Neutrophil (primary cell): ENCODE measurements around the gene FN1.

Experiments used
- H3K27ac ChIP-seq: fragments of 200-600 bp; sonication (generic); 2 replicates; pipeline ENCODE4 v1.5.1; 2016; ENCODE audit warnings: mild to moderate bottlenecking, moderate library complexity
- H3K27me3 ChIP-seq: fragments of 200-600 bp; sonication (generic); 2 replicates; pipeline ENCODE4 v1.6.0; 2016; ENCODE audit warnings: mild to moderate bottlenecking
- H3K36me3 ChIP-seq: fragments of 200-600 bp; sonication (generic); 2 replicates; pipeline ENCODE4 v1.5.1; 2017
- H3K4me1 ChIP-seq, 2 experiments: fragments of 200-600 bp in 1 of 2; sonication (generic) in 1 of 2; 1 replicate in 1 of 2; 2 replicates in 1 of 2; pipeline versions ENCODE4 v1.5.1 to v1.6.1; 2013 to 2016; ENCODE audit warnings: low read depth in 1 of 2, low read length in 1 of 2, mild to moderate bottlenecking in 1 of 2, moderate library complexity in 1 of 2; ENCODE audit not compliant: control insufficient read depth in 1 of 2, insufficient read depth in 1 of 2
- H3K4me3 ChIP-seq, 2 experiments: fragments of 200-600 bp in 1 of 2; sonication (generic) in 1 of 2; 1 replicate in 1 of 2; 2 replicates in 1 of 2; pipeline ENCODE4 v1.5.1; 2013 to 2016; ENCODE audit warnings: low read depth in 1 of 2, low read length in 1 of 2, mild to moderate bottlenecking in 1 of 2, moderate library complexity in 1 of 2
- H3K9me3 ChIP-seq: fragments of 200-600 bp; sonication (generic); 2 replicates; pipeline ENCODE4 v1.5.1; 2016
- CTCF ChIP-seq: fragments of 200-600 bp; sonication (generic); IDR thresholded peaks from 2 replicates; pipeline ENCODE4 v1.5.1; 2016; ENCODE audit warnings: antibody characterized with exemption

FN1 gene

GRCh38 chr2:215392164-215392563 lies 43.7 kb downstream of the FN1 start:
- Histone ChIP-seq H3K27ac (no peak overlapping the region), H3K4me1 (peaks cover 7 to 8% of the 10 kb centered on the region in 2 experiments), H3K36me3 (no peaks in the 10 kb centered on the region), H3K4me3 (no peak overlapping the region), H3K9me3 (no peaks in the 10 kb centered on the region), H3K27me3 (no peaks in the 10 kb centered on the region)
- TF ChIP-seq CTCF = no peak

DNA sequence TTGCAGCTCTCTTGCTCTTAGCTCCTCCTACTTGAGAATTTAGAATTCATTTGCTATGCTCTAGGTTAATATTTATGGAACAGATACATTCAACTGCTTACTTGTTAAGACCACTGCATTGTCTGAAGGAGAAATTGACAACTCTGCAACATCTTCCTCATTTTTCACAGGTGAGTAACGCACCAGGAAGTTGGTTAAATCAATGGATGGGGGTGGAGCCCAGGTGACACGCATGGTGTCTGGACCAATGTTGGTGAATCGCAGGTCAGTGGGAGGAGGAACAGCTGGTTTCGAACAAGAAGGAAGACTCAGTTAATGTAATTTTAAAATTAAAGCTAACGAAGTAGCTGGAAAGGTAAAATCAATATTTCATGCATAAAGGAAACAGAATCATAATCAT lies 44.3 kb downstream of the FN1 start:
- H3K4me1 ChIP-seq = peaks cover 2 to 3% of the 10 kb centered on the region in 2 experiments
- H3K36me3 ChIP-seq = no peaks in the 10 kb centered on the region
- H3K4me3 ChIP-seq = no peak overlapping the region
- H3K9me3 ChIP-seq = no peaks in the 10 kb centered on the region
- TF ChIP-seq CTCF = no peak
- H3K27me3 ChIP-seq = no peaks in the 10 kb centered on the region
- H3K27ac ChIP-seq = no peak overlapping the region

DNA sequence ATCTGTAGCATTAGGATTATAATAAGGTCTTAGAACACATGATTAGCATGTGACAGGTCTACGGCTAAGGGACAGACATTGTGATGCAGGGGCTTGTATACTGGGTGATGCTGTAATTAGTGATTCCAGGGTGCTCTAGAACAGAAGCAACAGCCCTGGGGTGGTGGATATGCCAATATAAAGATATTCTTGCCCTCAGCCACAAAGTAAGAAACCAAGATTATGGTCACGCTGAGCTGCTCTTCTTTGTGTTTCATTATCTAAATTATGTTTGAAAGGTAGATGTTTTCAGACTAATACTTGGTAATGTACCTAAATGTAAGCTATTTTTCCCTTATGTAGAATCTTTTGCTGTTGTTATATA lies 45.3 kb downstream of the FN1 start:
- H3K36me3 ChIP-seq = no peaks in the 10 kb centered on the region
- TF ChIP-seq CTCF = no peak
- H3K4me1 ChIP-seq = no peaks in the 10 kb centered on the region
- no peaks in the 10 kb centered on the region for H3K27me3 ChIP-seq
- no peak overlapping the region for H3K4me3 ChIP-seq
- H3K9me3 ChIP-seq = no peaks in the 10 kb centered on the region
- no peak overlapping the region for H3K27ac ChIP-seq

DNA sequence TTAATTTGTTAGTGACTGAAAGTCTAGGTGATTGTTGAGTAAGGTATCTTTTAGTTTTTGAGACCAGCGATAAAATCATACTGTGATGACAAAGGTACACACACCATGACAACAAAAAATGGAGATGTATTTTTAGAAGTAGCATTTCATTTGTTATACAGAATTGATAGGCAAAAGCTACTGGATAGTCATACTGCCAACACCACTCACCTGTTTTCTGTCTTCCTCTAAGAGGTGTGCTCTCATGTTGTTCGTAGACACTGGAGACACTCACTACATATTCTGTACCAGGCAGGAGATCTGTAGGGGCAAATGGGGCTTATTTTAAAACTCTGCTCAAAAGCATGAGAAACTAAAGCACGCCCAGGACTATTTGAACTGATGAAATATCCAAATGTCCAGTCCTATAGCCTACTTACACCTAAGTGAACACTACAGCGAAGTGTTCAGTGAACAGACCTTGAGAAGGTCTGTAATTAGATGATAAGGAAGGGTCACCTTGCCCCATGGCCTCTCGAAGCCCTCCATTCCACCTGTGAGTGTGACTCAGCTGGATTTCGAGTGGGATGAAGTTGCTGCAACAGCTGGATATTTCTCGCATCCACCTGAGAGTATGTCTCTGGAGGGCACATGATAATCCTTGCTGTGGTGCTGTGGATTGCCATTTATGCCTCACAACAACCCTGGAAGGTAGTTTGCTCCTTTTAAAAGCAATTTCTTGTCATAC lies 47.7 kb downstream of the FN1 start:
- Histone ChIP-seq H3K9me3 (no peaks in the 10 kb centered on the region), H3K27ac (no peak overlapping the region), H3K36me3 (no peaks in the 10 kb centered on the region), H3K4me3 (no peak overlapping the region), H3K4me1 (no peaks in the 10 kb centered on the region), H3K27me3 (no peaks in the 10 kb centered on the region)
- TF ChIP-seq CTCF = no peak

GRCh38 chr2:215386566-215386965 lies 49.3 kb downstream of the FN1 start:
- Histone ChIP-seq H3K4me3 (no peak overlapping the region), H3K4me1 (no peaks in the 10 kb centered on the region), H3K27ac (no peak overlapping the region), H3K27me3 (no peaks in the 10 kb centered on the region), H3K9me3 (no peaks in the 10 kb centered on the region), H3K36me3 (no peaks in the 10 kb centered on the region)
- TF ChIP-seq CTCF = no peak
